ENCODE results near the gene WASL.

WASL gene

DNA sequence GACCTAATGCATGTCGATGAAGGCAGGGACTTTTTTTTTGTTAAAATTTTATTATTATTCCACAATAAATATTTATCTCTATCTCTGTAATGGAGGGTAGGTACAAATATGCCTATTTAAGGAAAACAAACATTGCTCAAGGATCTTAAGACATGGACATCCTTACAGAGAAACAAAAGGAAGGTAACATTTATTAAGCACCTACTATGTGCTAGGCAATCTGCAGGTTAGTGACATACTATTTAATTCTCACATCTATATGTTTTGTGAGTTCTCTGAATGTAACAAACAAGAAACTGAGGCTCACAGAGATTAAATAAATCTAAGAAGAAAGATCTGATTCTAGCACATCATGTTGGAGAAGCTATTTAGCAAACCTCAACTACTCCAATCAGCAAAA is 61.1 kb downstream of the WASL start:
- DNase-seq = no peak

DNA sequence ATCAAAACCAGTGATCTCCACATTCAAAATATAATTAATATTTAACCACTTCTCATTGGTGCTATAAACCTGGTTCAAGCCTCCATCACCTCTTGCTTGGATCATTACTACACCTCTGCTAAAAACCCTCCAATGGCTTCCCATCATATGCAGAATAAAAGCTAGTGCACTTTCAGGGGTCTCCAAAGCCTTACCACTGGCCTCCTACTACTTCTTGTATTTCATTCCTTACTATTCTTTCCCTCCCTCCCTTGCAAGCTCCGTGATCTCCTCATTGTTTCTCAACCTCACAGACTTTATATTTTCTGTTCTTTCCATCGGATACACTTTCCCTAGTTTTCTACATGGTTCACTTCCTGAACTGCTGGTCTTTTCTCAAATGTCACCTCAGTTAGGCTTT is 61.6 kb downstream of the WASL start:
- no peak for DNase-seq

DNA sequence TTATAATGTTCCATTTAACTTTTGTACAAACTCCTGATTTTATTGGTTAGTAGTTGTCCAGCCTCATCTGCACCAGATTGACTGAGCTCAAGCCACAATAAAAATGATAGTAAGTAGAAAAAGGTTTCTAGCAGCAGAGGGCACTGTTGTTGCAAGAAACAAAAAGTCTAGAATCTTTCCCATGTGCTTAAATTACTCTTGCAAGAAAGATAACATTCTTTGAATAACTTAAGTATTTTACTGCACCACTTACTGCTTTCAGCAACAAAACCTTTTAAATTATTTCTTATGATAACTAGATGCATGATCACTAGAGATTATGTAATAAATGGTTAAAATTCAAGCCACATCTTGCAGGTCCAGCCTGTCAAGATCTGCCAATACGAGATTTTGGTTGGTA is 66.1 kb downstream of the WASL start:
- DNase-seq = peak; percentile 17

DNA sequence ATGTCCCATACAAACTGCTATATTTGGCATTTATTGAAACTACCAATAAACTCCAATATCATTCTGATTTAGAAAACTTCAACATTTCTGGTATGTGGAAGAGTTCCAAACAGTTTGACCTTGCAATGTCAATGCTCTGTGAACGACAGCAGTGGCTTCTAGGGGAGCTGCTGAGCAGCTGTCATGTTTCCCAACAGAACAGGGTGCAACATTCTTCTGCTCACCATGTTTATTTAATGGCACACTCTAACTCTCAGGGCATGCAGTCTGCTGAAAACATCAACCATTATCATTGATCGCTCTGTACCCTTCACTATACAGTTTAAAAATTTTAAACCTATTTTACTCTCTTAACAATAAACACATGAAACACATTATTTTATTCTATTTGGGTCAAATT is 67.2 kb downstream of the WASL start:
- no peak for DNase-seq

DNA sequence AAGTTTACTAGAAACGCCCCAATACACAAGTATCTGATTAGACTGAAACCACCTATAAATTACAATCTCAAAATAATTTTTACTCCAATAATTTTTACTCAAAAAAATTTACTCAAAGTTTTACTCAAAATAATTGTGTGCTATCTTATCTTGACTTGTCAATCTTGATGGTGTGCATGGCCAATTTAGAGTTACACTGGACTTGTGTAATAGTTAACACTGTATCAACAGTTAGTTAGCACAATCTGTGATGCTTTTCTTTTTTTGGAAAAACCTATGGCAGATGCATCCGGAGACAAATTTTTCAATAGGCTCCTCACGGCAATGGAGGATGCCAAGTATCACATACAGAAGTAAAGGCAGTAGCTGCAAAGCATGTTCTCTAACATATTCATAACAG is 68.2 kb downstream of the WASL start:
- DNase-seq = no peak

DNA sequence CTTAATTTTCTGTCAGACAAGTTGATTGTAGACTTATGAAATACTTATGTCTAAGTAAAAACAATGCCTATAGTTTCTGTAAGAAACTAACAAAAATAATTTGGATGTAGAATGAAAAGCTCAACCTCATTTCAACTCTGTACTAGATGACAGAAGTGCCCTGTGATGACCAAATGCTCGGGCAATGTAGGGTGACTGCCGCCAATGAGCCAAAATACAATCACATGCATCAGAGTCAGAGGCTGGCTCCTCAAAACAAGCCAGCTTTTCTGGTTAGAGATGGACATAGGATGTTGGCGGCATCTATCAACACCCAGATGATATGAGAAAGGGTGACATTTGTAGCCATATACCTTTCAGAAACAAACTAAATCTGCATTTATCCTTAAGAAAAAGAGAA is 69.2 kb downstream of the WASL start:
- DNase-seq = no peak

DNA sequence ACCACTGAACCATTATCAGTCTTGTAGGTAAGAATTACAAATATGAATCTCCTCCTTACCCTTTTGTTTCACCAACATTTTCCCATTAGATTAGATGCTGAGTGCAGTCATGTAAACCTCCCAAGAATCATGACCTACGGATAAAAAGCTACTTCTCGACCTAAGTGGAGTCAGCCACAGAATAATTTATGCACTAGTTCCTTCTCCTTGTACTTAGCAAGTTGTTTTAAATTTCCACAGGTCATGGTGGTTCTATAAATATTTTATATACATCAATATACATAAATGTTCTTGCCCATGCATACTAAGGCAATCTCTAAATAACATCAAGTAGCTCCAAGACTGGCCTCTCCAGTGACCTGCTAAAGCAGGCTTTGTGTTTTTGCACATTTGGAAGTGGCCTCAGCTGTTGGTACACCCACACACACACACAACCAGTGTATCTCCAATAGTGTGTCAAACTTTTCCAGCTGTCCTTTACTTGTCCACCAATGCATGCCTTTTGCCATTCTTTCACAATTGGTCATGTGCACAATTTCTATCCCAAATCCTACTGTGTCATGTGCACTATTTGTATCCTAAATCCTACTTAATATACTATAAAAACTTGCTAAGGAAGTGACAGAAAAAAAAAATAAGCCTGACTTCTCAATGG is 71.6 kb downstream of the WASL start:
- no peak for DNase-seq

DNA sequence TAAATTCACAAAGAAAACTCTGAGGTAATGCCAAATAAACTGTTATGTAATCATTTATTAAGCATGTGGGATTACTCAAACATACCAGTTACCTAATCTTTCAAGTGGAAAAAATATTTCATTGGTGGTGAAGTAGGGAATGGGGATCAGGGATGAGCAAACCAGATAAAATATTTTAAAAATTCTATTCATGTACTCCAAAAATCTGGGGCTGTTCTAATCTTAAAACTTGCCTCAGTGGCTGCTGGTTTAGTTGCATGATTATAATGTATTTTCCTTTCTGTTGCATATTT is 73.7 kb downstream of the WASL start:
- no peak for DNase-seq

DNA sequence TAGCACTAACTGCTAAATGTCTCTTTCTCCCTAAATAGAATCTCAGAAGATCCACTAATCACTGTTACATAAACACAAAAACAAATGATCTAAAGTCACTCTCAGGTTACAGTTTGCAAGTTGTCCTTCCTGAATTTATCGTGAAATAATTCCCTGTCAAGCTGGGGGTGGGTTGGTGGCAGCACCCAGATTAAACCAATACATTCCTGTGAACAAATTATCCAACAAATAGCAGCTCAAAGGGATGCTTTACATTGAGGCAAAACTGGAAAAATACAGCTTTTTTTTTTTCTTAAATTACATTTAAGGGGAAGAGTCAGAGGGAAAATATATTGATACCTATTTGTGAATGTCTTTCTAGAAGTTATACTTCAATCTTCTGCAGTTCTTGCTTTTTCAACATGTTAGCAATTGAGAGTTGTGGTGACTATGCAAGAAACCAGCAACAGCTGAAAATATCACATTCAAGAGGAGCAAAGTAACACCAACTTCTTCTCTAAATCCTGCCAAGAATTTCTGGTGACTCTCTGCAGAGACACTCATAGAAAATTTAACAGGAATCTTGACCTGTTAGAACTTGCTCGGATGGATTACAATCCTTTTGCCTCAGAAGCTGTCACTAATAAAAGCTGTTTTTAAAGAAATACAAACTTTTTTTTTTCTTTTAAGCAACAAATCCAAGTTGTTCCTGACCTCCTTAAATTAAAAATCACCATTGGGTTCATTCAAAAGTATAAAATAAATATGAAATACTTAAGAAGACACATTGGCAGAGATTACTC is 74.2 kb downstream of the WASL start:
- DNase-seq = no peak

DNA sequence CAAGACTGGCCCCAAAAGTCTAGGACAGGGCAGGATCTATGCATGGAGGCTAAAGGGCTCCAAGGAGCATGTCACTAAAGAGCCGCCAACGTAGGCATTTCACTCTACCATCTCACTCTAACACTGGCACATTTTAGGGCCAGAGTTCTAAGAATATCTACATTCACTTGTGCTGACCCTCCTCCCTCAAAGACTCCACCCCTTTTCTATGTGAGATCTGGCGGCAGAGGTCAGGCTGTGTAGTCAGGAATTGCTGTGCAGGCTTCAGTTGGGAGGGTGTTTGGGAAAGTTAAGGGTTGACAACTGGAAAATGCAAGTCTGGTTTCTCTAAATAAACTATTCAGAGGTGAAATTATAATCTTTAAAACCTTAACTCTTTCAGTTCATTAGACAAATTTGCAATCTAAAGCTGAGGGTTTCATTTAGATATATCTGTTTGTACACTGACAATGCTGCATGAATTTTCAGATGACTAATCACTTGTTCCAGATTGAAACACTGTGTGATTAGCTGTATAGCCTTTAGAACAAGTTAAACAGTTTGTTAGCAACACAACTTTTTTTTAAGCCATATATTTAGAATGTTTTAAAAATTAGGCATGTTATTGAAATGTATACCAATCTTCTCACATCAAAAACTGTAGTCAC is 74.9 kb downstream of the WASL start:
- no peak for DNase-seq

DNA sequence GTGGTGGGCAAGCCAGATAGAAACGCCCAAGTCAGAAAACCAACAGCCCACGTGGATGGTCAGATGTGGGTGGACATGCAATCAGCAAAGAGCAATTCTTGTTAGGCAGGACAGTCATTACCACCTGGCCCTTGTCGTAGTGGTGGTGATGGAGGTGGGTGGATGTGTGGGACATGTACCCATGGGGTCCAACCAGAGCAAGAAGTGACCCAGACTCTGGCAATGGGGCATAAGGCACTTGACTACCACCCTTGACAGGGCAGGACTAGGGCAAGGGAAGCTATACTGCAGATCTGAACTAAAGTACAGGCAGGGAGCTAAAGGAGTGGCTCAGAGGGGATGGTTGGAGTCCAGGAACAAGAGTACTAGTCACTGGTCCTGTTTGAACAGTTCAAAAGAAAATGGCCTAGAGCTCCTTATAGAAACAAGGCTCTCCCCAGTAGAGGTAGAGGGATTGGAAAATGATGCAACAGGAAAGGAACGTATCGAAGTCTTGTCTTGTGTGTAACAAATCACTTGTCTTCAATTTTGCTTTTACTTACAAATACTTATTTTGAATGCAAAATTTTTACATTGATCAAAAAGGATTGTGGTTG is 75.6 kb downstream of the WASL start:
- DNase-seq = no peak

DNA sequence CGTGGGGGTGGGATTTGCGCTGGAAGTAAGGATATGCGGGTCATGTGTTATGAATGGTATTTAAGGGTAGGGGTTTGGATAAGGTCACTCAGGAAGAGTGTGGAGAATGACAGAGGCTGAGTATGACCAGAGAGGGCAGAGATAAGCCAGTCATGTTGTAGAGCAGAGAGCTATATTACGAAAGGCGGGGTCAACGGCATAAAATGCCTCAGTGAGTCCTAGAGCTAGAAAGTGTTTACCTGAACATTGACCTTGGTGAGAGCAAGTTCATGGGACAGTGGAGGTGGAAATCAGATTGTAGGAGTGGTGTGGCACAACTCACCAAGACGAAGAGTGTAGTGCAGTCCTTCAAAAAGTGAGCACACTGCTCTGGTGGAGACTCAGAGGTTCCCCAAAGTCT is 79.3 kb downstream of the WASL start:
- no peak for DNase-seq

DNA sequence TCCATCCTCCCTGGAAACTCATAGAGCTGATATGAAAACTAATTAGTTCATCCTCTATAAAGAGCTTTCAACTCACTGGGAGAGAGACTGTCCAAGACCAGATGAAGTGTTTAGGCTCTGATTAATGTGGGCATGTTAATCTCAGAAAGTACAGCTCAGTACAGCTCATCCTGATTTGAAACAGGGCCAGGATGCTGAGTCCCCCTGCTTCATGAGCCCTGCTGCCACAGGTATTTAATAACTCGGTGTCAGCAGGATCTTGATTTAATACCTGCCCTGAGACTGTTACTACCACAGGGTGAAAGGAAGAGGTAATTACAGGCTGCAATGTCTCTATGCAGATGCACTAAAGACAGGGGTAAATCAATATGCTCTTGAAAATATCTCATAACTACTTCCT is 82.3 kb downstream of the WASL start:
- no peak for DNase-seq

DNA sequence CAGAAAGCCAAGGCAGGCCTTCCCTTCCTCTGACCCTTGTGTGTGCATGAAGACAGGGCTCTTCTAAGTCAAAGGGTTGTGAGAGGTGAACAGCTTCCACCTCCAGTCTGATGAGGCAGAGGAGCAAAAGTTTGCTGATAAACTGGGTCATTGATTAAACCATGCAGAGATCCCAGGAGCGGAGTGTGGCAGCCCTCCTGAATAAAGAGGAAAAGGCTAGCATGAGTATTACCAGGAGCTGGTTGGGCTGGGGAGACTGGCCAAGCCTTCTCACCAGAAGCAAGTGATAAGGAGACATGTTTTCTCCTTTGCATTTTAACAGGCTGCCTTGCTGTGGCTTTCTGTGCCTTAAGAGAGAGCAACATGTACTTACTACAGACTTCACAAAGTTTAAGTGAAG is 82.9 kb downstream of the WASL start:
- DNase-seq = no peak

DNA sequence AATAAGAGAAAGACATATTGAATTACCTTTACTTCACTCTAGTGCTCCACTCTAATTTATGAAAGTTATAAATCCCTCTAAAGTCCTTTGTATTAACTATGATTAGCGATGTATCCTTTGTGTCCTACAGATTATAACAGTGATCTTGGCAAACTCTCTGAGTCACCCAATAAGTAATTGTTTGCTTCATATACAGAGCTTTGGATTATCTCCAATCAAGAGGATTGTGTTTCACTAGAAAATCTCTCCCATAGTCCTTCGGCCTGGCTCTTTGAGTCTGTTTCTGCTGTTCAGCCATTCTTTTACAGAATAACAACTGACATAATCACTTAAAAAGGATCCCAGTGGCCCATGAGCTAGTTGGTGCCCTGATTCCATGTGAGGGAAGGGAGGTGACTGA is 83.6 kb downstream of the WASL start:
- DNase-seq = no peak

DNA sequence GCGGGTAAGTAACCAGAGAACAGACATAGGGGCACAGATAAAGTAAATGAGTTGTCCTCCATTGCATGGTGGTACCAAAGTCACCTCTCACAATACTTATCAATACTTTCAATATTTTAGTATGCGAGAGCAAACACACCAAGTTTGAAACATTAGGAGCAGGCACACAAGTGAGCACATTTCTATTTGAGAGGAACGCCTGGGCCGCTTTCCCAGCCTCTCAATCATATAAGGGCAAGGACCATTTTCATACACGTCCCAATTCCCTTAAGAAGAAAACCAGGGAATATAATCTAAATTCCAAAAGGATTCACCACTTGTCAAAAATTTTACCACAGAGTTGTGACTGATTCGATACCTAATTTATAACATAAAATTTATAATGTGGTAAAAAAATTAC is 85.6 kb downstream of the WASL start:
- DNase-seq = no peak

DNA sequence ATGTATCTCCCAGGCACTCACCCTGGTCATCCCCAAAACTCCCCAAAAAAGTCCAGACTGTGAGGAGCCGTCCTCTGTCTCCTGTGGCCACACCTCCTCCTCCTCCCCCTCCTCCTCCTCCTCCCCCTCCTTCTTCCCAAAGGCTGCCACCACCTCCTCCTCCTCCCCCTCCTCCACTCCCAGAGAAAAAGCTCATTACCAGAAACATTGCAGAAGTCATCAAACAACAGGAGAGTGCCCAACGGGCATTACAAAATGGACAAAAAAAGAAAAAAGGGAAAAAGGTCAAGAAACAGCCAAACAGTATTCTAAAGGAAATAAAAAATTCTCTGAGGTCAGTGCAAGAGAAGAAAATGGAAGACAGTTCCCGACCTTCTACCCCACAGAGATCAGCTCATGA is 86.0 kb downstream of the WASL start:
- DNase-seq = no peak

DNA sequence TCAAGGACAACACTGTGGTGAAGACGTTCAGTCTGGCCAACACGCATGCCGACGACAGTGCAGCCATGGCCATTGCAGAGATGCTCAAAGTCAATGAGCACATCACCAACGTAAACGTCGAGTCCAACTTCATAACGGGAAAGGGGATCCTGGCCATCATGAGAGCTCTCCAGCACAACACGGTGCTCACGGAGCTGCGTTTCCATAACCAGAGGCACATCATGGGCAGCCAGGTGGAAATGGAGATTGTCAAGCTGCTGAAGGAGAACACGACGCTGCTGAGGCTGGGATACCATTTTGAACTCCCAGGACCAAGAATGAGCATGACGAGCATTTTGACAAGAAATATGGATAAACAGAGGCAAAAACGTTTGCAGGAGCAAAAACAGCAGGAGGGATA is 86.5 kb downstream of the WASL start:
- no peak for DNase-seq

DNA sequence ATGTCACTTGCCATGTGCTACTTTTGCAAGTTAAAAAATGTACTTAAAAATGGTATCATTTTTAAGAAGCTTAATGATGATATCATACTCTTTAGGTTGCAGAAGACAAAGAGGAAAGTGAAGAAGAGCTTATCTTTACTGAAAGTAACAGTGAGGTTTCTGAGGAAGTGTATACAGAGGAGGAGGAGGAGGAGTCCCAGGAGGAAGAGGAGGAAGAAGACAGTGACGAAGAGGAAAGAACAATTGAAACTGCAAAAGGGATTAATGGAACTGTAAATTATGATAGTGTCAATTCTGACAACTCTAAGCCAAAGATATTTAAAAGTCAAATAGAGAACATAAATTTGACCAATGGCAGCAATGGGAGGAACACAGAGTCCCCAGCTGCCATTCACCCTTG is 87.0 kb downstream of the WASL start:
- DNase-seq = no peak

DNA sequence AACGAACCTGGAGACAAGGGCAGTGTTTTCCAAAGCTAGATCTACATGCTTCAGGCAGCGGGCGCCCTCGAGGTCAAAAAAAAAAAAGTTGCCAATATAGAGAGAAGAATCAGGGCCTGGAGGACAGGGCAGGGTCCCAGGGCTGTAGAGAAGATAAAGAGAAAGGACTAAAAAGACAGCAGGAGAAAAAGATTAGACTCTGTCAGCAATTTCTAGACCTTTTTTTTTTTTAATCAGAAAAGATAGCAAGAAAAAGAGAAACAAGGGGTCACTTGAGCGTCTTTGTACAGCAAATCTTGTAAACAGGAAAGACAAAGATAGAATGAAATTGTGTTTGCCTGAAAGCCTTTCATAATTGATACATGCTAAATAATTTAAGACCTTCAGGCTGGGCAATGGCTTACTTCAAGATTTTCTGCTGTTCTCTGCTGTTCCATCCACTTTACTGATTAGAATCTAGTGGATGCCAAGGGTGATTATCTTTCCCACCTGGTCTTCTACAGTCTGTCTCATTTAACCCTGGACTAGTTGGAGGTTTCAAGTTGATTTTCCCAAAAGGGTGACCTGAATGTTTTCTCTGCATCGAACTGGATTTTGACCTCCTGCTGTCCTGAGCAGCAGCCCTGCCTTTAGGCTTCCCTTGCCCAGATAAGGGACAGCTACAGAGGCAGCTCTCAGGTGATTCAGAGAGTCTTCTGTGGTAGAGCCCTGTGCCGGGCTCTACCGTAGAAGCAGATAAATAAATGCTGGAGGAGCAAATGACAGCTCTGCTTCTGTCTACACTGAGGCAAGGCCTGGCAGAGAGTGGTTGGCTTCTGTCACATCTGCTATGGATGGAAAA is 88.1 kb downstream of the WASL start:
- DNase-seq = no peak

DNA sequence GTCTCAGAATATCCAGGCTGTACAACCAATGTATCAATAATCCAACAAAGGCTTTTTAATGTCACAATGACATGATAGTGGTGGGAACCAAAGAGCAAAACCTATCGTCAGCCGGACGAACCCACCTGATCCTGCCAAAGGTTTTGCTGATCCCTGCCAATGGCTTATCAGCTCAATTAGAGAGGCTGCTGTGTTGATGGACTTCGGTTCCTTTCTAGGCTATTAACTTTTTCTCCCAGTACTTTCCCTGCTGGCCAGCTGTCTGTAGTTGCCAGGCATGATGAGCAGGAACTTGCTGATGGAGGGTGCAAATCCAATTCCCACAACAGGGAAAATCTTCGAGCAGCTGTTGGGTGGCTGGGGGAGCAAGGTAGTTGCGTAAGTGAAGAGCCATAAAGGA is 90.8 kb downstream of the WASL start:
- DNase-seq = no peak

DNA sequence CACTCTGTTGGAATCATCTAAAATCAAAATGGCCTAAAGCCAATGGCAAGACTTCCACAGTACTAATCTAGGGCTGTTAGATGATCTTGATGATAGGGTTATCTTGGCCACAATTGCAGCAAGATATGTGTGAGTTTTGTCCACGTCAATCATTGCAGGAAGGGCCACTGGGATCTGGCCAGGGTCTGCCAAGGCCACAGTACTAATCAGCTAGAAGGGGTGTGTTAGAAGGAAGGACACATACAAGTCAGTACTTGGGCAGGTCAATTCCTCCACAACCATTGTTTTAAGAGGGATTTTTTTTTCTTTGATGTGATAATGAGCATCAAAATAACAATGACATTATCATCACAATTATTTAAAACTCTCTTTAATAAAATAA is 91.5 kb downstream of the WASL start:
- DNase-seq = no peak

Measured in central memory CD4-positive, alpha-beta T cell (primary cell).